HCT116 (cell line): ENCODE results near the gene RGS7. TPM values are rescaled to one million over a fixed set of nuclear protein-coding genes. Genes with fewer than 3 reads are reported as not detected.

Source experiments
- ATAC-seq: fragments of 200-7000 bp; cut with Tn5 transposase; 2 replicates; pipeline ENCODE4 v1.9.1; 2020; ENCODE audit warnings: mild to moderate bottlenecking, moderate library complexity
- BruUV-seq: library from RNA; stranded (reverse); fragments of 400-500 nt; replicated peaks from 2 replicates; lab custom pipeline; 2021; lab: Mats Ljungman, UMichigan
- CTCF ChIA-PET: fragments of 300-600 bp; sonication (Branson Sonifier 250); formaldehyde crosslinking; loops from one replicate; lab custom pipeline; 2021; ENCODE audit warnings: antibody characterized with exemption; lab: Charles Lee
- POLR2A ChIA-PET: fragments of 300-600, 350-600 bp; sonication (Branson Sonifier 250); formaldehyde crosslinking; loops from one replicate; lab custom pipeline; 2021; ENCODE audit warnings: antibody characterized with exemption; lab: Charles Lee
- RAD21 ChIA-PET, 2 experiments: fragments of 300-600 bp; sonication (Branson Sonifier 250); formaldehyde crosslinking; loops; one replicate each; lab custom pipeline; 2023; ENCODE audit warnings: low total read pairs in 2 of 2; ENCODE audit not compliant: uncharacterized antibody in 2 of 2, unreplicated experiment in 2 of 2, low non-redundant PET in 1 of 2; lab: Charles Lee
- DNase-seq: peaks from one replicate; pipeline ENCODE4 v3.0.0-alpha.2; 2010; ENCODE audit warnings: low read depth, low spot score
- H2AFZ ChIP-seq: fragments of 200-600 bp; shearing (Covaris generic), sonication (generic); 2 replicates; pipeline ENCODE4 v1.6.1; 2017; ENCODE audit warnings: low read depth, mixed run types, mixed read lengths, antibody characterized with exemption, low read length; ENCODE audit not compliant: poor library complexity, severe bottlenecking
- H3K27ac ChIP-seq: 2 replicates; pipeline ENCODE4 v1.5.1; 2012; ENCODE audit warnings: low read depth, low read length
- H3K27me3 ChIP-seq: fragments of 200-600 bp; sonication (generic); 2 replicates; pipeline ENCODE4 v1.6.1; 2016; ENCODE audit warnings: mixed run types, low read length, mixed read lengths; ENCODE audit not compliant: insufficient read depth
- H3K36me3 ChIP-seq, 2 experiments: fragments of 200-500 bp in 1 of 2; fragments of 200-600 bp in 1 of 2; sonication (Bioruptor generic) in 1 of 2; sonication (generic) in 1 of 2; 2 replicates each; pipeline versions ENCODE4 v1.5.1 to v1.6.1; 2014 to 2016; ENCODE audit warnings: low read length in 2 of 2, inconsistent platforms in 1 of 2, mixed read lengths in 1 of 2, mixed run types in 1 of 2; ENCODE audit not compliant: insufficient read depth in 2 of 2, control insufficient read depth in 1 of 2
- H3K4me1 ChIP-seq, 2 experiments: fragments of 200-600 bp in 1 of 2; sonication (generic) in 1 of 2; 2 replicates each; pipeline versions ENCODE4 v1.5.1 to v1.6.1; 2012 to 2017; ENCODE audit warnings: low read length in 2 of 2, inconsistent platforms in 1 of 2, mild to moderate bottlenecking in 1 of 2, mixed read lengths in 1 of 2, mixed run types in 1 of 2, moderate library complexity in 1 of 2; ENCODE audit not compliant: insufficient read depth in 2 of 2, control insufficient read depth in 1 of 2
- H3K4me2 ChIP-seq: fragments of 200-600 bp; sonication (generic); 2 replicates; pipeline ENCODE4 v1.6.1; 2017; ENCODE audit warnings: mixed run types, low read length, mixed read lengths
- H3K4me3 ChIP-seq, 2 experiments: fragments of 200-600 bp in 1 of 2; sonication (generic) in 1 of 2; replicated peaks in 1 of 2; 2 replicates each; pipeline ENCODE4 v1.5.1; 2011 to 2016; ENCODE audit warnings: low read length in 2 of 2, control low read depth in 1 of 2, low read depth in 1 of 2, mild to moderate bottlenecking in 1 of 2, mixed read lengths in 1 of 2, mixed run types in 1 of 2
- H3K79me2 ChIP-seq: fragments of 200-600 bp; sonication (generic); 2 replicates; pipeline ENCODE4 v1.6.1; 2017; ENCODE audit warnings: mild to moderate bottlenecking, mixed run types, low read length, moderate library complexity, mixed read lengths; ENCODE audit not compliant: insufficient read depth
- H3K9ac ChIP-seq: fragments of 200-600 bp; sonication (generic); 2 replicates; pipeline ENCODE4 v1.6.1; 2016; ENCODE audit warnings: low read length, mixed read lengths
- H3K9me2 ChIP-seq: fragments of 200-600 bp; sonication (generic), shearing (Covaris generic); 2 replicates; pipeline ENCODE4 v1.6.1; 2017; ENCODE audit warnings: mixed run types, mild to moderate bottlenecking, moderate library complexity; ENCODE audit not compliant: insufficient read depth
- H3K9me3 ChIP-seq, 2 experiments: fragments of 200-500 bp in 1 of 2; fragments of 200-600 bp in 1 of 2; sonication (Bioruptor generic) in 1 of 2; sonication (generic) in 1 of 2; 2 replicates each; pipeline ENCODE4 v1.6.1; 2014 to 2017; ENCODE audit warnings: low read length in 2 of 2, mixed read lengths in 2 of 2, inconsistent platforms in 1 of 2, low read depth in 1 of 2, mild to moderate bottlenecking in 1 of 2, mixed run types in 1 of 2, moderate library complexity in 1 of 2; ENCODE audit not compliant: control insufficient read depth in 1 of 2, insufficient read depth in 1 of 2
- H4K20me1 ChIP-seq: fragments of 200-600 bp; sonication (generic), shearing (Covaris generic); 2 replicates; pipeline ENCODE4 v1.6.1; 2017; ENCODE audit warnings: mixed run types, mild to moderate bottlenecking, moderate library complexity; ENCODE audit not compliant: insufficient read depth
- CBX3 ChIP-seq: IDR thresholded peaks from 2 replicates; pipeline ENCODE4 v1.6.1; 2012; ENCODE audit warnings: low read depth
- CEBPB ChIP-seq: IDR thresholded peaks from 2 replicates; pipeline ENCODE4 v1.6.1; 2012; ENCODE audit warnings: low read depth
- EGR1 ChIP-seq: IDR thresholded peaks from 2 replicates; pipeline ENCODE4 v1.6.1; 2012; ENCODE audit warnings: low read depth
- EZH2phosphoT487 ChIP-seq: fragments of 200-600 bp; IDR thresholded peaks from 2 replicates; pipeline ENCODE4 v1.6.1; 2018; ENCODE audit warnings: antibody characterized with exemption, borderline replicate concordance
- FOSL1 ChIP-seq: IDR thresholded peaks from 2 replicates; pipeline ENCODE4 v1.6.1; 2012; ENCODE audit warnings: low read depth
- JUND ChIP-seq: IDR thresholded peaks from 2 replicates; pipeline ENCODE4 v1.6.1; 2012
- MAX ChIP-seq: IDR thresholded peaks from 2 replicates; pipeline ENCODE4 v1.6.1; 2012
- POLR2A ChIP-seq: IDR thresholded peaks from 2 replicates; pipeline ENCODE4 v1.7.0; 2011; ENCODE audit warnings: borderline replicate concordance; ENCODE audit not compliant: insufficient read depth, insufficient read length; ENCODE audit errors: extremely low read depth
- POLR2AphosphoS5 ChIP-seq: IDR thresholded peaks from 2 replicates; pipeline ENCODE4 v1.6.1; 2011; ENCODE audit warnings: mild to moderate bottlenecking, low read depth, low read length, moderate library complexity
- REST ChIP-seq: IDR thresholded peaks from 2 replicates; pipeline ENCODE4 v1.6.1; 2012; ENCODE audit warnings: low read depth
- SRF ChIP-seq: IDR thresholded peaks from 2 replicates; pipeline ENCODE4 v1.6.1; 2012; ENCODE audit warnings: low read depth
- TCF7L2 ChIP-seq: IDR thresholded peaks from 2 replicates; pipeline ENCODE4 v1.7.0; 2011; ENCODE audit warnings: borderline replicate concordance, inconsistent platforms; ENCODE audit not compliant: insufficient read depth, insufficient read length; ENCODE audit errors: extremely low read depth
- ZNF274 ChIP-seq: fragments of 200-500 bp; sonication (Bioruptor generic); IDR thresholded peaks from 2 replicates; pipeline ENCODE4 v1.6.1; 2014; ENCODE audit warnings: mild to moderate bottlenecking, low read depth, low read length, inconsistent platforms
- intact Hi-C: fragments of 100-400 bp; cut with micrococcal nuclease; formaldehyde crosslinking; loops from 2 replicates; pipeline ENCODE4 v1.10.0; 2022
- total RNA-seq: library from RNA; stranded (reverse); gene quantifications from one replicate; pipeline ENCODE4 v1.2.1, GENCODE V29; 2021; ENCODE audit not compliant: unreplicated experiment
- TF ChIP-seq, protein P1 (sequence below): IDR thresholded peaks from 2 replicates; pipeline ENCODE4 v1.6.1; 2012
- TF ChIP-seq, protein P2 (sequence below): IDR thresholded peaks from 2 replicates; pipeline ENCODE4 v1.6.1; 2011; ENCODE audit warnings: mild to moderate bottlenecking, low read length, moderate library complexity; ENCODE audit not compliant: insufficient replicate concordance; ENCODE audit errors: extremely low read depth

Gene RGS7
- total RNA-seq, 1 experiment from 2014 or later: not detected

- no peak for TF ChIP-seq MAX
- no peak for TF ChIP-seq ZNF274
- no peak for TF ChIP-seq CEBPB
- TF ChIP-seq SRF: no peak
- no peak for TF ChIP-seq EGR1
- no peak for TF ChIP-seq TCF7L2
- TF ChIP-seq POLR2AphosphoS5: no peak
- no peak for TF ChIP-seq JUND
- TF ChIP-seq, all 23 proteins: peak for 0
Measured at GRCh38 chr1:241020851-241021697, 335.9 kb downstream of the RGS7 start (continued).

- DNase-seq (no peak), ATAC-seq (no peak)
- no peaks in the 10 kb centered on the region for H3K9me2 ChIP-seq
- H3K4me3 ChIP-seq: no peak overlapping the region
- no peak overlapping the region for H3K27ac ChIP-seq
- no peak overlapping the region for H3K4me2 ChIP-seq
- no peaks in the 10 kb centered on the region for H3K79me2 ChIP-seq
- H3K4me1 ChIP-seq: no peaks in the 10 kb centered on the region
- BruUV-seq: no TSS peak
- ChIA-PET RAD21 (no interaction called here), POLR2A (no interaction called here), CTCF (no interaction called here)
- no peaks in the 10 kb centered on the region for H4K20me1 ChIP-seq
- H2AFZ ChIP-seq: no peak overlapping the region
- H3K27me3 ChIP-seq: no peaks in the 10 kb centered on the region
- H3K9ac ChIP-seq: no peak overlapping the region
- no peaks in the 10 kb centered on the region for H3K36me3 ChIP-seq
- intact Hi-C loops: no loop called here
- peaks cover 4 to 5% of the 10 kb centered on the region in 2 experiments; a peak in 2 of 4 replicates for H3K9me3 ChIP-seq
- no peak for TF ChIP-seq POLR2AphosphoS5
- no peak for TF ChIP-seq EGR1
- no peak for TF ChIP-seq POLR2A
- no peak for TF ChIP-seq FOSL1
- no peak for TF ChIP-seq SRF
- TF ChIP-seq MAX: no peak
- TF ChIP-seq, protein P1, sequence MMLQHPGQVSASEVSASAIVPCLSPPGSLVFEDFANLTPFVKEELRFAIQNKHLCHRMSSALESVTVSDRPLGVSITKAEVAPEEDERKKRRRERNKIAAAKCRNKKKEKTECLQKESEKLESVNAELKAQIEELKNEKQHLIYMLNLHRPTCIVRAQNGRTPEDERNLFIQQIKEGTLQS: no peak
- no peak for TF ChIP-seq ZNF274
- no peak for TF ChIP-seq REST
- no peak for TF ChIP-seq CBX3
- no peak for TF ChIP-seq JUND
- no peak for TF ChIP-seq EZH2phosphoT487
- TF ChIP-seq, protein P2, sequence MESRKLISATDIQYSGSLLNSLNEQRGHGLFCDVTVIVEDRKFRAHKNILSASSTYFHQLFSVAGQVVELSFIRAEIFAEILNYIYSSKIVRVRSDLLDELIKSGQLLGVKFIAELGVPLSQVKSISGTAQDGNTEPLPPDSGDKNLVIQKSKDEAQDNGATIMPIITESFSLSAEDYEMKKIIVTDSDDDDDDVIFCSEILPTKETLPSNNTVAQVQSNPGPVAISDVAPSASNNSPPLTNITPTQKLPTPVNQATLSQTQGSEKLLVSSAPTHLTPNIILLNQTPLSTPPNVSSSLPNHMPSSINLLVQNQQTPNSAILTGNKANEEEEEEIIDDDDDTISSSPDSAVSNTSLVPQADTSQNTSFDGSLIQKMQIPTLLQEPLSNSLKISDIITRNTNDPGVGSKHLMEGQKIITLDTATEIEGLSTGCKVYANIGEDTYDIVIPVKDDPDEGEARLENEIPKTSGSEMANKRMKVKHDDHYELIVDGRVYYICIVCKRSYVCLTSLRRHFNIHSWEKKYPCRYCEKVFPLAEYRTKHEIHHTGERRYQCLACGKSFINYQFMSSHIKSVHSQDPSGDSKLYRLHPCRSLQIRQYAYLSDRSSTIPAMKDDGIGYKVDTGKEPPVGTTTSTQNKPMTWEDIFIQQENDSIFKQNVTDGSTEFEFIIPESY: no peak
Measured at GRCh38 chr1:241012708-241013340, 344.2 kb downstream of the RGS7 start.
